CD4-positive, CD25-positive, alpha-beta regulatory T cell (primary cell): Measurements from ENCODE around the gene CELF6. TPM values are rescaled to one million over a fixed set of nuclear protein-coding genes. Genes with fewer than 3 reads are reported as not detected.

Experiments
- ATAC-seq, 2 donors: fragments of 150-1000 bp; cut with Tn5 transposase; one replicate each; pipeline ENCODE4 v1.10.0; 2021; ENCODE audit warnings: low read depth in 2 of 2, moderate number of reproducible peaks in 2 of 2, moderate library complexity in 1 of 2
- DNase-seq, 3 donors: peaks; one replicate each; pipeline versions ENCODE4 v3.0.0 to v3.0.0-alpha.2; 2012 to 2022; ENCODE audit warnings: mixed read lengths in 1 of 3
- H3K27ac ChIP-seq: one replicate; pipeline ENCODE4 v1.7.0; 2013; ENCODE audit warnings: mild to moderate bottlenecking, low read length; ENCODE audit not compliant: insufficient read depth, poor library complexity, severe bottlenecking
- H3K27me3 ChIP-seq: one replicate; pipeline ENCODE4 v1.7.0; 2013; ENCODE audit warnings: low read length; ENCODE audit not compliant: control insufficient read depth, insufficient read depth
- H3K36me3 ChIP-seq: one replicate; pipeline ENCODE4 v1.7.0; 2013; ENCODE audit warnings: mild to moderate bottlenecking, low read length, moderate library complexity; ENCODE audit not compliant: control insufficient read depth, insufficient read depth
- H3K4me1 ChIP-seq: 2 replicates; pipeline ENCODE4 v1.7.0; 2013; ENCODE audit warnings: mild to moderate bottlenecking, low read length; ENCODE audit not compliant: insufficient read depth, control insufficient read depth, poor library complexity, severe bottlenecking
- H3K4me3 ChIP-seq: one replicate; pipeline ENCODE4 v1.7.0; 2013; ENCODE audit warnings: low read depth, mild to moderate bottlenecking, low read length, moderate library complexity
- H3K9me3 ChIP-seq, 2 experiments: 1 replicate in 1 of 2; 2 replicates in 1 of 2; pipeline ENCODE4 v1.7.0; 2013; ENCODE audit warnings: low read length in 2 of 2, mild to moderate bottlenecking in 1 of 2, moderate library complexity in 1 of 2; ENCODE audit not compliant: control insufficient read depth in 2 of 2
- H3K27ac Mint-ChIP-seq, 3 donors: one replicate each; pipeline ENCODE4 v1.8.0; 2020 to 2022; ENCODE audit warnings: mild to moderate bottlenecking in 3 of 3, mixed read lengths in 3 of 3, moderate library complexity in 2 of 3
- H3K27me3 Mint-ChIP-seq: one replicate; pipeline ENCODE4 v1.8.0; 2022; ENCODE audit warnings: mild to moderate bottlenecking, mixed read lengths
- H3K36me3 Mint-ChIP-seq: one replicate; pipeline ENCODE4 v1.8.0; 2020; ENCODE audit warnings: mixed read lengths
- H3K4me1 Mint-ChIP-seq, 4 donors: one replicate each; pipeline ENCODE4 v1.8.0; 2020 to 2022; ENCODE audit warnings: mixed read lengths in 4 of 4, mild to moderate bottlenecking in 1 of 4
- H3K4me3 Mint-ChIP-seq, 4 donors: one replicate each; pipeline ENCODE4 v1.8.0; 2020 to 2022; ENCODE audit warnings: mild to moderate bottlenecking in 4 of 4, mixed read lengths in 4 of 4, moderate library complexity in 3 of 4
- H3K9me3 Mint-ChIP-seq, 7 donors: one replicate each; pipeline ENCODE4 v1.8.0; 2020 to 2022; ENCODE audit warnings: mixed read lengths in 7 of 7, mild to moderate bottlenecking in 3 of 7, moderate library complexity in 2 of 7
- polyA plus RNA-seq, 4 donors: library from polyadenylated mRNA; unstranded; fragments of 300-500 nt; fragmentation: Illumina TruSeq; gene quantifications; one replicate each; pipeline ENCODE4 v1.2.3, GENCODE V29; 2021
- total RNA-seq: library from RNA; stranded (reverse); gene quantifications from one replicate; pipeline ENCODE4 v1.2.3, GENCODE V29; 2022

Gene CELF6
- total RNA-seq (1.7 TPM), polyA plus RNA-seq (under 1 TPM in 1 of 4 donors, not detected in 3; 0.14 TPM)

- peaks cover 9% of the 10 kb centered on the region for H3K4me1 ChIP-seq
- H3K4me3 ChIP-seq = peak within 1 kb of the TSS; percentile 58
- Mint-ChIP-seq H3K9me3 (peaks cover 0 to 9% (median 5%) of the 10 kb centered on the region in 7 donors), H3K27me3 (peaks cover 14% of the 10 kb centered on the region), H3K36me3 (peaks cover 6% of the 10 kb centered on the region), H3K4me1 (peaks cover 0 to 26% (median 18%) of the 10 kb centered on the region in 4 donors), H3K27ac (peak within 1 kb of the TSS; percentile 87 to 92 (median 88)), H3K4me3 (peak within 1 kb of the TSS; percentile 79 to 90 (median 85))
- peak; percentile 65 to 74 for ATAC-seq
- H3K9me3 ChIP-seq = peaks cover 0 to 8% of the 10 kb centered on the region in 2 experiments
- DNase-seq = peak; percentile 71 to 81 (median 73)
- no peaks in the 10 kb centered on the region for H3K27me3 ChIP-seq
- no peak within 1 kb of the TSS for H3K27ac ChIP-seq
- no peaks in the 10 kb centered on the region for H3K36me3 ChIP-seq
These were observed at the start of gene CELF6 for GRCh38 chr15:72319985-72320671. Gene CELF6 (minus strand): TSS chr15:72320157. CDS start chr15:72319874, 283 bp downstream.

DNA sequence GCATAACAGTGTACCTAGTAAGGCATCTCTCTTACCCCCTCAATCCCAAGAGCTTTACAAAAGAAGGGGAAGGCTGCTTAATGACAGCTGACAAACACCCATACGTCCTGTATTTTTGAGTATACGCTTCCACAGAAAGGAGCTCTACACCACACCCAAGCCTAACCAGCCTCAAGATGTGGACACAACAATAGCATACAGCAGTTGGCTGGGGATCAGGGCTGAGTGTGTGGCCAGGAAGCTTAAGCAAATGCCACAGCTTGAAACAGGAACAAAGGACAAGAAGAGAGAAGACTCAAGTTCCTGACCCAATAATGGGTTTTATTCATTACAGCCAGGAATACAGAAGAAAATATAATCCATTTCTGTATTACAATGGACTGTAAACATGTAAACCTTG, 48.9 kb upstream of the CELF6 start:
- Mint-ChIP-seq H3K27me3 (no peaks in the 10 kb centered on the region), H3K4me1 (peaks cover 16 to 72% (median 47%) of the 10 kb centered on the region in 4 donors), H3K27ac (peak overlapping the region in 1 of 3 donors; percentile 45), H3K4me3 (no peak overlapping the region), H3K36me3 (peaks cover 35% of the 10 kb centered on the region), H3K9me3 (no peaks in the 10 kb centered on the region)
- no peak for DNase-seq
- Histone ChIP-seq H3K27ac (no peak overlapping the region), H3K27me3 (no peaks in the 10 kb centered on the region), H3K36me3 (peaks cover 21% of the 10 kb centered on the region), H3K4me3 (no peak overlapping the region), H3K9me3 (no peaks in the 10 kb centered on the region), H3K4me1 (peaks cover 3% of the 10 kb centered on the region)
- ATAC-seq = no peak

DNA sequence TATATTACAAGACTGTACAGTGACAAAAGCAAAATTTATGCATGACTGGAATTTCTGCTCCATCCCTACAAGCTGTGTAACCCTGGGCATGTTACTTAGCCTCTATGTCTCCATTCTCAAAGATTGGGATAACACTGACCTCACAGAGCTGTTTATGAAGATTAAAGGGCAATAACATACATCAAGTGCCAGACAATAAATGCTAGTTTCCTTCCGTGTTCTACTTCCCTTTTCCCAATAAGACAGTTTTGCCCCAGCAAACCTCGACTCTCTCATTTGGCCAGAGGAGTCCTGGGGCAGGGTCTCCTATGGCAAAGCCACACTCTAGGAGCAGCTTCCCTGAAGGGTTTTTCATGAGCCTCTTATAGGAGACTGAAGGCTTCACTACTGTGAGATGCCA, 48.4 kb upstream of the CELF6 start:
- Mint-ChIP-seq H3K4me1 (peaks cover 15 to 66% (median 43%) of the 10 kb centered on the region in 4 donors), H3K9me3 (no peaks in the 10 kb centered on the region), H3K4me3 (no peak overlapping the region), H3K27me3 (no peaks in the 10 kb centered on the region), H3K36me3 (peaks cover 35% of the 10 kb centered on the region), H3K27ac (no peak overlapping the region)
- Histone ChIP-seq H3K9me3 (no peaks in the 10 kb centered on the region), H3K4me3 (no peak overlapping the region), H3K27ac (no peak overlapping the region), H3K4me1 (peaks cover 3% of the 10 kb centered on the region), H3K27me3 (no peaks in the 10 kb centered on the region), H3K36me3 (peaks cover 21% of the 10 kb centered on the region)
- no peak for ATAC-seq
- no peak for DNase-seq

DNA sequence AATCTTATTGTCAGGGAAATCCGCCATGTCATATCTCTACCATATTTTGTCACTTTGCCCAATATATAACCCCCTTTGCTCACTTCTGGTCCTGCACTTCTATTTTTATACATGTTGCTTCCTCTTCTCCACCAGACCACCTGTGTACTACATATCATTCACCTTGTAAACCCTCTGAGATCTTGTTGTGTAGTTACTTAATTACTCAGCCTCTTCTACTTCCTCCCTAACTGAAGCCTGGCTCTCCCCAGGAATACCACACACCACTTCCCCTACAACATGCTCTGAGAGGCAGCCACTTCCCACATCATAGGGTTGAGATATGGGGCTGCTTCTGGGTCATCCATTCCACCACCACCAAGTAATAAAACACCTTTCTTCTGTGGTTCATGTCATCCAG, 45.9 kb upstream of the CELF6 start:
- Histone ChIP-seq H3K27ac (no peak overlapping the region), H3K4me1 (peaks cover 3% of the 10 kb centered on the region), H3K4me3 (no peak overlapping the region), H3K9me3 (no peaks in the 10 kb centered on the region), H3K27me3 (no peaks in the 10 kb centered on the region), H3K36me3 (peaks cover 17% of the 10 kb centered on the region)
- Mint-ChIP-seq H3K27me3 (no peaks in the 10 kb centered on the region), H3K9me3 (no peaks in the 10 kb centered on the region), H3K4me3 (peak overlapping the region in 1 of 4 donors; percentile 4), H3K4me1 (peaks cover 15 to 47% (median 32%) of the 10 kb centered on the region in 4 donors), H3K36me3 (peaks cover 32% of the 10 kb centered on the region), H3K27ac (peak overlapping the region in 2 of 3 donors; percentile 7 to 48)
- peak; percentile 39 to 52 for ATAC-seq
- peak in 2 of 3 donors; percentile 5 to 51 for DNase-seq

- Histone ChIP-seq H3K27ac (no peak overlapping the region), H3K9me3 (no peaks in the 10 kb centered on the region)
- no peak for ATAC-seq
These were observed 41.2 kb upstream of the CELF6 start for GRCh38 chr15:72361176-72361575.

DNA sequence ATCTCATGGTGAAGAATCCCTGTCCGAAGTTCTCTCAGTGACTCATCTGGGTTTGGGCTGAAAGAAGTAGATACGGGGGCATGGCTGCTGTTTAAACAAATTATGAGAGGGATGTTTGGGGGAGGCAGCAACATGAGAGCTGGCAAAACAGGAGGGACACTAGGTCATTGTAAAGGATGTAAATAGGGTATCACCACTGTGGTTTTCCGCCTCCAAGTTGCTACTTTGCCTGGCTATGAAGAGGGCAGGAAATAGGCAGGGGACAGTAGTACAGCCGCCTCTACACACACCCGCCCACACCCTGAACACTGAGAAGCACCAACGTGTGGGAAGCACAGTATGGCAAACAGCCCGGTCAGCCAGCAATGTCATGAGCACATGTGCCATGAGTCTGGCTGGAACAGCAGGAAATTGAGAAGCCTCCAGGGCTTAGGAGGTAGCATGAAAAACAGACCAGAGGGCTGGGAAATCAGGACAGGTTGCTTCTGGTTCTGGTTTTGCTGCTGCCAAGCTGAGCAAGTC, 38.8 kb upstream of the CELF6 start:
- H3K27ac ChIP-seq = no peak overlapping the region
- no peaks in the 10 kb centered on the region for H3K27me3 ChIP-seq
- H3K9me3 Mint-ChIP-seq = no peaks in the 10 kb centered on the region
- H3K27ac Mint-ChIP-seq = peak overlapping the region; percentile 21 to 51 (median 41)
- no peak overlapping the region for H3K4me3 ChIP-seq
- no peaks in the 10 kb centered on the region for H3K9me3 ChIP-seq
- peaks cover 0 to 21% (median 16%) of the 10 kb centered on the region in 4 donors for H3K4me1 Mint-ChIP-seq
- peaks cover 16% of the 10 kb centered on the region for H3K36me3 Mint-ChIP-seq
- H3K27me3 Mint-ChIP-seq = no peaks in the 10 kb centered on the region
- DNase-seq = no peak
- peak overlapping the region in 3 of 4 donors; percentile 42 to 73 (median 42) for H3K4me3 Mint-ChIP-seq
- peaks cover 9% of the 10 kb centered on the region for H3K4me1 ChIP-seq
- peaks cover 37% of the 10 kb centered on the region for H3K36me3 ChIP-seq
- ATAC-seq = no peak

More at GRCh38 chr15:72361176-72361575, 41.2 kb upstream of the CELF6 start:
- H3K27me3 ChIP-seq = no peaks in the 10 kb centered on the region
- no peak overlapping the region for H3K4me3 Mint-ChIP-seq
- no peak overlapping the region for H3K27ac Mint-ChIP-seq
- H3K4me1 ChIP-seq = peaks cover 12% of the 10 kb centered on the region
- H3K27me3 Mint-ChIP-seq = no peaks in the 10 kb centered on the region
- peaks cover 10 to 31% (median 25%) of the 10 kb centered on the region in 4 donors for H3K4me1 Mint-ChIP-seq
- no peak overlapping the region for H3K4me3 ChIP-seq
- H3K36me3 ChIP-seq = peaks cover 14% of the 10 kb centered on the region
- H3K9me3 Mint-ChIP-seq = no peaks in the 10 kb centered on the region
- no peak for DNase-seq
- peaks cover 15% of the 10 kb centered on the region for H3K36me3 Mint-ChIP-seq

- Histone ChIP-seq H3K27me3 (no peaks in the 10 kb centered on the region), H3K9me3 (no peaks in the 10 kb centered on the region), H3K4me3 (no peak overlapping the region), H3K27ac (no peak overlapping the region), H3K4me1 (peaks cover 9% of the 10 kb centered on the region), H3K36me3 (peaks cover 43% of the 10 kb centered on the region)
- Mint-ChIP-seq H3K4me3 (no peak overlapping the region), H3K9me3 (no peaks in the 10 kb centered on the region), H3K4me1 (peaks cover 0 to 21% (median 16%) of the 10 kb centered on the region in 4 donors), H3K36me3 (peaks cover 22% of the 10 kb centered on the region), H3K27ac (peak overlapping the region in 1 of 3 donors; percentile 21), H3K27me3 (no peaks in the 10 kb centered on the region)
- DNase-seq = no peak
- no peak for ATAC-seq
These were observed 38.2 kb upstream of the CELF6 start for GRCh38 chr15:72358121-72358520.
